Activated CD4-positive, alpha-beta T cell treated with anti-CD3 and anti-CD28 coated beads for 4 hours (primary cell): ENCODE measurements around the gene EPS8.
A peak's percentile ranks its signal among the peaks of the same experiment; 100 is the strongest.

Experiments
- DNase-seq, 2 donors: peaks; one replicate each; pipeline ENCODE4 v3.0.0-alpha.2; 2020

The EPS8 gene

DNA sequence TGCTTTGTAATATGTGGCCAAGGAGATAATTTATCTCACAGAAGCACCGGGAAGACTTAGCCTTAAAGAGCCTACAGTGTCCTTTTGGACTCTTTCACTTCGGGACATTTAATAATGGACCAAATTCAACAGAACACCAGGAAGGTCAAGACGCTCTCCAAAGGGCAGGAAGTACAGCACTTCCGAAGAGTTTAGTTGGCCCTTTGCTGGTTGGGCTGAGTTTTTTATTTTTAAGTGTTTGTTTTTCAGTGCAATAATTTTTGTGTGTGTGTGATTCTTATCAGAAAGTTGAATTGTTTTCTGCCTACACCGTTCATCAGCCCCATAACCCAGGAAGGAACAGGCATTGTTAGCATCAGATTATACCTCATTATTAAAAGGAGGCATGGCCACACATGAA is 193.0 kb downstream of the EPS8 start:
- DNase-seq, result no peak

DNA sequence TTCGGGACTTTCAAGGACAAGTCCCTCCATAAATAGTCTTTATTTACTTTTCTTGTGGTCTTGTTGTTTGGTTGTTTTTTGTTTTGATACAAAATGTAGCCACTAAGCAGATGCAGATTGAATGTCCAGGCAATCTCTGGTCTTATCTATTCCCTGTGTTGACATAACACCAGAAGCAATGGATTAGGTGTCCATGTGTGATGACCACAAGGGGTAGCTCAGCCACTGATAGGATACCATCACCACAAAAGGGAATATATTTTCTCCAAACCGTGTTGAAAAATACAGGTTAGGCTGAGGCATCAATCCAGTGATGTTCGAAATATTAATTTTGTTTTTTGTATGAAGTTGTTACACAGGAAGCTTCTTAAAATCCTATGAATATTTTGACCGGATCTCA is 196.3 kb downstream of the EPS8 start:
- DNase-seq, result no peak

DNA sequence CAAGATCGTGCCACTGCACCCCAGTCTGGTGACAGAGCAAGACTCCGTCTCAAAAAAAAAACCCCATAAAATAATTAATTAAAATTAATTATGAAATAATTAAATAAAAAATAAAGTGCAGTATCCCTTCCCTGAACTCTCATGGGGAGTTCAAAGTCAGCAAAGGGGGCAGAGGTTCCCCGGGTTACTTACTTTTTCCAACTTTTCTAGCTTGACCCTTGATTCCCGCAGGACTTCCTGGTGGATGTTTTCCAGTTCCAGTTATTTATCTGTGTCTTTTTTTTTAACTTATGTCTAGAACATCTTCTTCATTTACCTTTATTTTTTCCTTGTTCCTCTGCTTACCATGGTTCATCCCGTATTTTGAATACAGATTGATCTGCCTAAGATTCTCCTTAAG is 197.4 kb downstream of the EPS8 start:
- no peak for DNase-seq

DNA sequence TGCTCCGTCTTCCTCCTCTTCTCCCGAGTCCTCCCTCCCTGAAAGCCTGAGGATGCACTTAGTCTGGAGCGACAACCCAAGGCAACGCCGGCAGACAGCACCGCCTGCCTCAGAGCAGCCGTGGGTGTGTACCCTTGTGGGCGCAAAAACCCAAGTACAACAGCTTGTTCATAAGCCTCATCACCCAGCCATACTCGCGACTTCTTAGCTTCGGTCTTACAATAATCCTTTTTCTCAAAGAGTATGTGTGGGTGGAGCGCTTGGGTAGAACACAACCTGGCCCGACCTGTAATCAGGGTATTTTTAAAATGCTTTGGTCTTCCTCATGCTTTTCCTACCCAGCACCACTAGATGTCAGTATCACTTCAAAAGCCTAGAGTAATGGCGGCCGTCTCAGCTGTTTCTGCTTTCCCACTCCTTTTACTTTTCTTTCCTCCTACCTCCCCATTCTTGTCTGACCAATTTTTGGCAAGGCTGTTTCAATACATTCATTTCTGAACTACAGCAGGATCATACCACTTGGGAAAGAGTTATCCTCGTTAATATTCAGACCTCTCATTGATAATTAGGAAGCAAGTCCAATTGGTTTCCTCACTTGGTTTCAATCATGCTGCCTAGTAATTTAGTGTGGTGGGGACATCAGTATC is 198.9 kb downstream of the EPS8 start:
- peak; percentile 42 to 53 for DNase-seq

DNA sequence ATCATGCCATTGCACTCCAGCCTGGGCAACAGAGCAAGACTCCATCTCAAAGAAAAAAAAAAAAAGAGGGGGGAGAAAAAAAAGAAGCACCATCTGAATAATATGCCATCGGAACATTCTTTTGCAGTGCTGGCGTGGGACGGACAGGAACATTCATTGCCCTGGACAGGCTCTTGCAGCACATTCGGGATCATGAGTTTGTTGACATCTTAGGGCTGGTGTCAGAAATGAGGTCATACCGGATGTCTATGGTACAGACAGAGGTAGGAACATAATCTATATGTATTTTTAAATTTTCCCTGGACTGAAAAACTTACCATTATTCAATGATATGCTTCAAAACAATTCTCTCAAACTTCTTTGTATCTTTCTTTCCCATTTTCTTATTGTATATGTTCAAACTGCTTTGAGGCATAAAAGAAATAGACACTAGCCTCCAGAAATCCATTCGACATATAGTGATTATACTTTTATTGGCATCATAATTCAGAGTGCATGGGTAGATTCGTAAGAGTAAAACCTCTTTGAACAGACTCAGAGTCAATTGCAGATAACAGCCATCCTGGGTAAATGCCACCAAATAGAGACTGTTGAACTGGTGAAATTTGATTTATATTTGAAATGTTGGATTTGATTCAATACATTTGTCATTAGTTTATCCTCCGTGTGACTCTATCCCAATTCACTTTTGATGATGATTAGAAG is 199.7 kb downstream of the EPS8 start:
- no peak for DNase-seq

DNA sequence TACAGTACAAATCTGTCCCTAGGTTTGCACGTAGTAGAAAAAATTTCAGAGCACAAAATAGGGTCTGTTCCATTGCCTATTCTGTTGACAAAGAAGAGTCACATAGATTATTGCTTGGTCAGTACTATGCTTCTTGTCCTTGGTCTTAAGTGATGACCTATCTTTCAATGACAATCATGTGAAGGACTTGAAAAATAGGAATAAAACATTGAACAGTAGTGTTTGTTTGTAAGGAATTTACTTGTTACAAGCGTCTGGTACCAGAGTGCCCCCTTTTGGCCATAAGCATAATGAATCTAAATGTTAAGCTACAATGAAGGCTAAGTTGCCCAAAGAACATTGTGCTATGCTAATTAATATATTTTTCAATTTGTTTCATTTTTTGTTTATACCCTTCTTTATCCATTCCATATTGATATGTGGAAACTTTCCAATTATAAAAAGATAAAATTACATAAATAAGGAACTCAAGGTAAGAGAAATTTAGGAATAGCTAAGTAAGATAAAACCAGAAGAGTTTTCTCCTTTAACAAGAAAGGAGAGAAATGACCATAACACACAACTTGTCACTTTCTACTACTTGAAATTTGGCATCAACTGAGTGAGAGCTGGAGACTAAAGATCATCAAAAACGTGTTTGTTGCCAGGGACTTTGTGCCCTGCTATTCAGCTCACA is 204.7 kb downstream of the EPS8 start:
- DNase-seq, result peak; percentile 35 to 39

DNA sequence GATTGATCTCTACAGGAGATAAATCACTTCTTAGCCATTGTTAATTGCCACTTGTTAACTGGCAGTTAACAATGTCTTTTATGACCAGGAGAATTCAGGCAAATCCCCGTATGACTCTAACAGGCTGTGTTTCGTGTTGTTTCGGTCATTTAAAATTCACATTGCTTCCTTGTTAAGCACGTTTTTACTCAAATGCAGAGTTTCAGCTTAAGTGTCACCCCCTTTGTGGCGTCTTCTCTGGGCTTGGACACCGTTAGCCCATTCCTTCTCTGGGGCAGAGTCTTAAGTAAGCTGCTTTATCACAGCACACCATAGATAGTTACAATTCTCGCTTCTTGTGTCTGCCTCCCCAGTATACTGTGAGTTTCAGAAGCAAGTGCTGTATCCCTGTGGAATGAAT is 205.4 kb downstream of the EPS8 start:
- no peak for DNase-seq

DNA sequence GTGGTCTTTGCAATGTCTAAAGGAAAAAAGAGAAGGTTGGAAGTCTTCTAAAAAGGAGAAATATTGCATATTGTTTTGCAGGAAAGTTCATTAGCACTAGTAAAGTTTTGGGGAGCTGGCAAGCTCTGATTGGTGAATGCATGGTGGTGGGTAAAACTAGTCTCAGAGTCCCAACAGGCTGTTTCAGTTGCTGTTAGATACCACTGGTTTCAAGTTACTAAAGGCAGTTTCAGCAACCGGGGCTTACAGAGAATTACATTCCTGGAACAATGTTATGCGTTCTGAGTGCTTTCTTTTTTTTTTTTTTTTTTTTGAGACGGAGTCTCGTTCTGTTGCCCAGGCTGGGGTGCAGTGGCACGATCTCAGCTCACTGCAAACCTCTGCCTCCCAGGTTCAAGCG is 208.2 kb downstream of the EPS8 start:
- no peak for DNase-seq

DNA sequence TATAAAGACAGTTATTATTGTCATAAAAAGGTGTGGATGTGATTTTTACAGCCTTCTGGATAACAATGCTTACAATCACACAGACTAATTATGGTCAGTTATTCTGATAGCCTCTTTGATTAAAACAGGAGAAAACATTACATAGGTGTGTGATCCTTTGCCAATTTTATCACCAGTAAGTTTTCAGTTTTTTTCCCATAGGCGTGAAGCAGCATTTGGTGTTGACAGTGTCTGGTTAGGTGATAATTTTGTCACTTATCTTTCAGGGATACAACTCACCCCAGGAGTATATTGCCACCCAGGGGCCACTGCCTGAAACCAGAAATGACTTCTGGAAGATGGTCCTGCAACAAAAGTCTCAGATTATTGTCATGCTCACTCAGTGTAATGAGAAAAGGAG is 208.8 kb downstream of the EPS8 start:
- peak; percentile 19 to 23 for DNase-seq

DNA sequence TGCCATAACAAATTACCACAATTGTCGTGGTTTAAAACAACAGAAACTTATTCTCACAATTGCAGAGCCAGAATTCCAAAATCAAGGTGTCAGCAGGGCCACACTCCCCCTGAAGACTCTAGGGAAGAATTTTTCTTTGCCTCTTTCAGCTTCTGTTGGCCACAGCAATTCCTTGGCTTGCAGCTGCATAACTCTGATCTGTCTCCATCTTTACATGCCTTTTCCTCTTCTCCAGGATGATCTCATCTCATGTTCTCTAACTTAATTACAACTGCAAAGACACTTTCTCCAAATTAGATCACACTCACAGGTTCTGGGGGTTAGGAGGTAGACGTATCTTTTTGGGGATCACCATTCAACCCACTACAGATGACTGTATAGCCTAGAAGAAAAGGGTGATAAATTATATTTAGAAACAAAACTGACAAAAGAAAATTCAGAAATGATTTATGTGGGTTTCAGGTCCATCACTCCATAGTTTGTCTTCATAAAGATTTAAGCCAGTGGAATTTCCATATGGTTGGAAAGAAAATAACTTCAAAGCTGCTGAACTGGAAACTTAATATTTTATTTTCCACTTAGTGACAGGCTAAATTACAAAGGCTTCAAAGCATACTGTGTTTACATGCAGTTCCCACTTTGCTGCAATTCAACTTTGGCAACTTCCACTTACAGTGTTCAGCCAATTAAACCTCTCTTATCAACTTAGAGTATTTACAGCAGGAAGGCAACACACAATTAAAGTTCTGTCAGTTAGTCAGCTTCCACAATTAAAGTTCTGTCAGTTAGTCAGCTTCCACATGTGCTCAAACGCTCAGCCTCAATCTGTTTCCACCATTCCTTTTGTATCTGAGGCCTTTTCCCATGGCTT is 213.3 kb downstream of the EPS8 start:
- no peak for DNase-seq

DNA sequence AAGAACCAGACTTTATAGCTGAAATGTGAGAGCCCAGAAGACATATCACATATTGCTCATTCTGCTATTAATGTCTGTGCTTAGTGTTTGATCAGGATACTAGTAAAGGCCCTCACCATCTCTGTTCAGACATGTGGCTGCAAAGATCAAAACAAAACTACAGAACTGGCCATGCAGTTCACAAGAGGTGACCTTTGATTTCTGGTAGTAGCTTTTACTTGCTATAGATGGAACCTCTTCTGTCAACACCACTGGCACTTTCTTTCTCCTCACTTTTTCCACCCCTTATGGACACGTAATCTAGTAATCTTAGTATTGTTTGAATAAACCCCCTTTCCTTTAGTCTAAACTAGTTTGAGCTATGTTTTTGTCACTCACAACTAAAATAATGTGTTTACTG is 214.8 kb downstream of the EPS8 start:
- DNase-seq, result no peak
